ENCODE results near the gene ACTL10.

ACTL10 gene

GRCh38 chr20:33650111-33650752 is 16.5 kb upstream of the ACTL10 start:
- 98% methylated on average over 11 of the region's 11 CpGs for WGBS
- Histone ChIP-seq H3K4me1 (ENCODE audit: insufficient read depth, low read length) (0 out of 2 replicates have a peak, but pooled peaks cover 4% of the 10 kb centered on the region), H3K4me3 (ENCODE audit: low read length) (no peak overlapping the region), H3K9ac (ENCODE audit: low read depth, low read length) (no peak overlapping the region), H3K36me3 (ENCODE audit: insufficient read depth, low read length) (peaks cover 6% of the 10 kb centered on the region), H3K9me3 (ENCODE audit: insufficient read depth, low read depth, low read length) (no peaks in the 10 kb centered on the region), H3K27ac (ENCODE audit: low read depth, low read length) (no peak overlapping the region), H3K27me3 (ENCODE audit: insufficient read depth, low read length) (no peaks in the 10 kb centered on the region)

- Histone ChIP-seq H3K9me3 (ENCODE audit: insufficient read depth, low read depth, low read length) (no peaks in the 10 kb centered on the region), H3K36me3 (ENCODE audit: insufficient read depth, low read length) (0 out of 2 replicates have a peak, but pooled peaks cover 2% of the 10 kb centered on the region), H3K9ac (ENCODE audit: low read depth, low read length) (no peak overlapping the region), H3K4me1 (ENCODE audit: insufficient read depth, low read length) (0 out of 2 replicates have a peak, but pooled peaks cover 4% of the 10 kb centered on the region), H3K27me3 (ENCODE audit: insufficient read depth, low read length) (no peaks in the 10 kb centered on the region), H3K27ac (ENCODE audit: low read depth, low read length) (no peak overlapping the region), H3K4me3 (ENCODE audit: low read length) (no peak overlapping the region)
- 93% methylated on average over 9 of the region's 10 CpGs for WGBS
These were observed 15.8 kb upstream of the ACTL10 start for GRCh38 chr20:33650753-33651561.

GRCh38 chr20:33651562-33652048 is 15.1 kb upstream of the ACTL10 start:
- WGBS: 94% methylated on average over 13 of the region's 13 CpGs
- no peak overlapping the region for H3K9ac ChIP-seq (ENCODE audit: low read depth, low read length)
- H3K27ac ChIP-seq (ENCODE audit: low read depth, low read length): no peak overlapping the region
- 0 out of 2 replicates have a peak, but pooled peaks cover 4% of the 10 kb centered on the region for H3K4me1 ChIP-seq (ENCODE audit: insufficient read depth, low read length)
- no peaks in the 10 kb centered on the region for H3K36me3 ChIP-seq (ENCODE audit: insufficient read depth, low read length)
- no peaks in the 10 kb centered on the region for H3K27me3 ChIP-seq (ENCODE audit: insufficient read depth, low read length)
- no peak overlapping the region for H3K4me3 ChIP-seq (ENCODE audit: low read length)
- H3K9me3 ChIP-seq (ENCODE audit: insufficient read depth, low read depth, low read length): no peaks in the 10 kb centered on the region

GRCh38 chr20:33653218-33653899 is 13.4 kb upstream of the ACTL10 start:
- 65% methylated on average over 16 of the region's 16 CpGs for WGBS
- H3K4me1 ChIP-seq (ENCODE audit: insufficient read depth, low read length): 0 out of 2 replicates have a peak, but pooled peaks cover 4% of the 10 kb centered on the region
- no peak overlapping the region for H3K4me3 ChIP-seq (ENCODE audit: low read length)
- H3K9ac ChIP-seq (ENCODE audit: low read depth, low read length): no peak overlapping the region
- no peaks in the 10 kb centered on the region for H3K27me3 ChIP-seq (ENCODE audit: insufficient read depth, low read length)
- no peaks in the 10 kb centered on the region for H3K9me3 ChIP-seq (ENCODE audit: insufficient read depth, low read depth, low read length)
- no peak overlapping the region for H3K27ac ChIP-seq (ENCODE audit: low read depth, low read length)
- H3K36me3 ChIP-seq (ENCODE audit: insufficient read depth, low read length): peaks cover 5% of the 10 kb centered on the region; the same call in 1 of the 2 replicates

- no peaks in the 10 kb centered on the region for H3K9me3 ChIP-seq (ENCODE audit: insufficient read depth, low read depth, low read length)
- no peak overlapping the region for H3K9ac ChIP-seq (ENCODE audit: low read depth, low read length)
- H3K4me1 ChIP-seq (ENCODE audit: insufficient read depth, low read length): 0 out of 2 replicates have a peak, but pooled peaks cover 4% of the 10 kb centered on the region
- H3K36me3 ChIP-seq (ENCODE audit: insufficient read depth, low read length): peaks cover 11% of the 10 kb centered on the region; the same call in 1 of the 2 replicates
- H3K27ac ChIP-seq (ENCODE audit: low read depth, low read length): no peak overlapping the region
- no peaks in the 10 kb centered on the region for H3K27me3 ChIP-seq (ENCODE audit: insufficient read depth, low read length)
- 94% methylated on average over 11 of the region's 11 CpGs for WGBS
- H3K4me3 ChIP-seq (ENCODE audit: low read length): no peak overlapping the region
These were observed 12.7 kb upstream of the ACTL10 start for GRCh38 chr20:33653900-33654596.

- Histone ChIP-seq H3K9me3 (ENCODE audit: insufficient read depth, low read depth, low read length) (no peaks in the 10 kb centered on the region), H3K4me3 (ENCODE audit: low read length) (no peak overlapping the region), H3K27ac (ENCODE audit: low read depth, low read length) (no peak overlapping the region), H3K4me1 (ENCODE audit: insufficient read depth, low read length) (0 out of 2 replicates have a peak, but pooled peaks cover 4% of the 10 kb centered on the region), H3K27me3 (ENCODE audit: insufficient read depth, low read length) (no peaks in the 10 kb centered on the region), H3K36me3 (ENCODE audit: insufficient read depth, low read length) (peaks cover 16% of the 10 kb centered on the region; the same call in 1 of the 2 replicates), H3K9ac (ENCODE audit: low read depth, low read length) (no peak overlapping the region)
- WGBS: 89% methylated on average over 14 of the region's 14 CpGs
These were observed 12.0 kb upstream of the ACTL10 start for GRCh38 chr20:33654680-33655161.

- H3K27me3 ChIP-seq (ENCODE audit: insufficient read depth, low read length): no peaks in the 10 kb centered on the region
- H3K4me3 ChIP-seq (ENCODE audit: low read length): no peak overlapping the region
- no peak overlapping the region for H3K9ac ChIP-seq (ENCODE audit: low read depth, low read length)
- H3K27ac ChIP-seq (ENCODE audit: low read depth, low read length): no peak overlapping the region
- 90% methylated on average over 4 of the region's 4 CpGs for WGBS
- H3K9me3 ChIP-seq (ENCODE audit: insufficient read depth, low read depth, low read length): no peaks in the 10 kb centered on the region
- H3K4me1 ChIP-seq (ENCODE audit: insufficient read depth, low read length): 0 out of 2 replicates have a peak, but pooled peaks cover 4% of the 10 kb centered on the region
- peaks cover 16% of the 10 kb centered on the region; the same call in 1 of the 2 replicates for H3K36me3 ChIP-seq (ENCODE audit: insufficient read depth, low read length)
These were observed 11.6 kb upstream of the ACTL10 start for GRCh38 chr20:33655164-33655563.

- no peaks in the 10 kb centered on the region for H3K27me3 ChIP-seq (ENCODE audit: insufficient read depth, low read length)
- peaks cover 16% of the 10 kb centered on the region; the same call in 1 of the 2 replicates for H3K36me3 ChIP-seq (ENCODE audit: insufficient read depth, low read length)
- no peak overlapping the region for H3K4me3 ChIP-seq (ENCODE audit: low read length)
- no peaks in the 10 kb centered on the region for H3K9me3 ChIP-seq (ENCODE audit: insufficient read depth, low read depth, low read length)
- 0 out of 2 replicates have a peak, but pooled peaks cover 4% of the 10 kb centered on the region for H3K4me1 ChIP-seq (ENCODE audit: insufficient read depth, low read length)
- H3K9ac ChIP-seq (ENCODE audit: low read depth, low read length): no peak overlapping the region
- 94% methylated on average over 10 of the region's 10 CpGs for WGBS
- H3K27ac ChIP-seq (ENCODE audit: low read depth, low read length): no peak overlapping the region
These were observed 10.5 kb upstream of the ACTL10 start for GRCh38 chr20:33656010-33656782.

- no peak overlapping the region for H3K4me3 ChIP-seq (ENCODE audit: low read length)
- no peak overlapping the region for H3K27ac ChIP-seq (ENCODE audit: low read depth, low read length)
- 94% methylated on average over 17 of the region's 17 CpGs for WGBS
- H3K9ac ChIP-seq (ENCODE audit: low read depth, low read length): no peak overlapping the region
- H3K27me3 ChIP-seq (ENCODE audit: insufficient read depth, low read length): no peaks in the 10 kb centered on the region
- H3K4me1 ChIP-seq (ENCODE audit: insufficient read depth, low read length): 0 out of 2 replicates have a peak, but pooled peaks cover 4% of the 10 kb centered on the region
- H3K36me3 ChIP-seq (ENCODE audit: insufficient read depth, low read length): peaks cover 16% of the 10 kb centered on the region; the same call in 1 of the 2 replicates
- no peaks in the 10 kb centered on the region for H3K9me3 ChIP-seq (ENCODE audit: insufficient read depth, low read depth, low read length)
These were observed 9.7 kb upstream of the ACTL10 start for GRCh38 chr20:33656783-33657703.

Data from HUES64 (cell line).